Spinal cord (tissue), 10 donors: ENCODE data around the gene DPP7. TPM values are rescaled to one million over a fixed set of nuclear protein-coding genes. Genes with fewer than 3 reads are reported as not detected.

Experiments
- DNase-seq, 6 donors: peaks; one replicate each; pipeline versions ENCODE4 v3.0.0 to v3.0.0-alpha.2; 2013 to 2015; ENCODE audit warnings: low spot score in 6 of 6, low read depth in 4 of 6
- H3K27ac ChIP-seq: one replicate; pipeline ENCODE4 v1.5.1; 2013; ENCODE audit warnings: low read depth, low read length, control low read depth
- H3K27me3 ChIP-seq: one replicate; pipeline ENCODE4 v1.6.1; 2013; ENCODE audit warnings: low read length; ENCODE audit not compliant: control insufficient read depth, insufficient read depth
- H3K36me3 ChIP-seq: one replicate; pipeline ENCODE4 v1.6.1; 2013; ENCODE audit warnings: low read length; ENCODE audit not compliant: control insufficient read depth, insufficient read depth
- H3K4me1 ChIP-seq: one replicate; pipeline ENCODE4 v1.6.1; 2013; ENCODE audit warnings: low read length; ENCODE audit not compliant: control insufficient read depth, insufficient read depth
- H3K4me3 ChIP-seq: one replicate; pipeline ENCODE4 v1.5.1; 2013; ENCODE audit warnings: low read depth, low read length, control low read depth
- H3K9me3 ChIP-seq: one replicate; pipeline ENCODE4 v1.6.1; 2013; ENCODE audit warnings: low read length; ENCODE audit not compliant: control insufficient read depth, insufficient read depth
- WGBS: methylation state at CpG from one replicate; pipeline ENCODE4 v1.1.5; 2013; ENCODE audit warnings: missing lambda C conversion rate; ENCODE audit not compliant: insufficient coverage; 5-methylcytosine and 5-hydroxymethylcytosine counted together
- polyA plus RNA-seq, 2 donors: library from polyadenylated mRNA; unstranded; fragments of 120-200 nt; gene quantifications; one replicate each; pipeline ENCODE4 v1.2.1, GENCODE V29; 2013; ENCODE audit not compliant: insufficient read length in 2 of 2
- total RNA-seq, 2 donors: library from RNA; depleted of rRNA in 1 of 2; stranded (reverse); fragments of 120-200 nt in 1 of 2; fragments of >200 nt in 1 of 2; gene quantifications; one replicate each; pipeline versions ENCODE4 v1.2.3 to v1.2.4, GENCODE V29; 2013 to 2014
- donor health status: healthy.

DPP7 gene
- total and polyA plus RNA-seq, 4 donors: 29.8 to 144 (median 114) TPM

DNA sequence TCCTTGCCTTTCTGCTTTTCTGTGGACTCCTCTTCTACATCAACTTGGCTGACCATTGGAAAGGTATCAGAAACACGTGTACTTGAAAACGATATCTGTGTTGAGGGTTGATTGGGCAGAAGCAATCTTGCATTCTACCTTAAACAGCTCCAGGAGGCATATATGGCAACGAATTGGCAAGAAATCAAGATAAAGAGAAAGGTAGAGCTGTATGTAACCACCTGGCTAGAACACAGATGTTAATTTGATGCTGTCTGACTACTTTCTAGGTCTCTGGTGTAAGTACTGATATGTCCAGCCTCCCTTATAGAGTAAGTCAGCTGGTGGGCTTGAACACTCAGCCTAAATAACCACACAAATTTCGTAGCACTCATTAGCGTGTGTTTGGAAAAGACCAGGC is 26.4 kb downstream of the DPP7 start:
- no peaks in the 10 kb centered on the region for H3K9me3 ChIP-seq
- DNase-seq: no peak
- no peak overlapping the region for H3K27ac ChIP-seq
- no CpG with 5 or more reads among the region's 5 CpGs for WGBS
- peaks cover 34% of the 10 kb centered on the region for H3K36me3 ChIP-seq
- peaks cover 2% of the 10 kb centered on the region for H3K27me3 ChIP-seq
- H3K4me1 ChIP-seq: peaks cover 24% of the 10 kb centered on the region
- H3K4me3 ChIP-seq: no peak overlapping the region

DNA sequence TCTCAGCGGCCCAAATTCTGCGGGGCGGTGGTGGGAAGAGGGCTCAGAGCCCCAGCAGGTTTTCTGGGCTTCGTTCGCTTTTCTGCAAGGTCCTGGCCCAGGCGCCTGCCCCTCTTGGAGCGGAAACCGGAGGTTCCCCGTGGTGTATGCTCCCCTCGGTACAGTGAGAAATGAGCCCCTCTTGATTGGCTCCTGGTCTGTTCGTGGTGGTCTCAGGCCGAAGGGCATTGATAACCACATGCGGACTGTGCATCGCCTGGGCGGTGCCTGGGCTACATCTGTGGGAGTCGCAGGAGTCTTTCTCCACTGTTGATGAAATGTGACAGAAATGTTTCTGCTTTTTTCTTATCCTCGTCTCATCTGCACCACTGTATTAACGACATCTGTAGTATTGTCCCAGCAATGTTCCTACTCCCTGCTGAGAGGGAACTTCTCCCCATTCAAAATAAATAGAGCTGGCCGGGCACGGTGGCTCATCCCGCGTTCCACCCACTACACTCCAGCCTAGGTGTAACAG is 27.1 kb downstream of the DPP7 start:
- H3K4me1 ChIP-seq: peaks cover 24% of the 10 kb centered on the region
- peak overlapping the region; percentile 80 for H3K4me3 ChIP-seq
- WGBS: 6% methylated on average over 20 of the region's 22 CpGs
- peaks cover 38% of the 10 kb centered on the region for H3K36me3 ChIP-seq
- peak in 1 of 6 donors; percentile 10 for DNase-seq
- H3K27ac ChIP-seq: peak overlapping the region; percentile 89
- H3K27me3 ChIP-seq: peaks cover 7% of the 10 kb centered on the region
- H3K9me3 ChIP-seq: no peaks in the 10 kb centered on the region

DNA sequence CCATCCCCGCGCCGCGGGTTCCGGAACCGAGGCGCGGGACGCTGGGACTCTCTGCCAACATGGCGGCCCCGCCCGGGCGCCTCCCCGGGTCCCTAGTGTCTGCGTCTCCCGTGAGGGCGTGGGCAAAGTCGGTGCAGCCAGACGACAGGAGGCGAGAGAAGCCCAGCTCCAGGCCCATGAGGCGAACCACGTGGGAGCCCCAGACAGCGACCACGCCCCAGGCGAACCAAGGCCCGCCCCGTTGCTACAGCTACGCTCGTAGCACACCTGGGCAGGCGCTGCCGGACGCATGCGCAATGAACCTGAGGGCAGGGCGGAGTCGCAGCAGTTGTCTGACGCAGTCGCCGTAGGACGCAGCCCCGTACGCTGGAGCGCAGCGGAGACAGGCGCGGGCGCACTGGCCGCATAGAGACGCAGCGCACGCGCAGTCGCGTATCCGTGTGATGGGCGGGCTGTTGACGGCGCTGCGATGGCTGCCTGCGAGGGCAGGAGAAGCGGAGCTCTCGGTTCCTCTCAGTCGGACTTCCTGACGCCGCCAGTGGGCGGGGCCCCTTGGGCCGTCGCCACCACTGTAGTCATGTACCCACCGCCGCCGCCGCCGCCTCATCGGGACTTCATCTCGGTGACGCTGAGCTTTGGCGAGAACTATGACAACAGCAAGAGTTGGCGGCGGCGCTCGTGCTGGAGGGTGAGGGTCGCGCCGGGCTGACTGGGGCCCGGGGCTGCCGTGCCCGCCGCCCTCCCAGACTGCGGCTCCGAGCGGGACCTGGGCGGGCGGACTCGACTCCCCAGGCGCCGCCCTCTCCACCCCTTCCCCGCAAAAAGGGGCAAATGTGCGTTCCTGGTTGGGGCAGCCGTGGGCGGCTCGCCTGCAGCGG is 27.8 kb downstream of the DPP7 start, which contains the start of gene MAN1B1:
Gene MAN1B1, plus strand, starts transcription at position 455 of the 878 bp plus-strand sequence. Its CDS starts 15 bp downstream, at position 470.
- H3K9me3 ChIP-seq: no peaks in the 10 kb centered on the region
- peak within 1 kb of the TSS; percentile 89 for H3K27ac ChIP-seq
- H3K4me3 ChIP-seq: peak within 1 kb of the TSS; percentile 80
- H3K27me3 ChIP-seq: peaks cover 12% of the 10 kb centered on the region
- H3K36me3 ChIP-seq: peaks cover 38% of the 10 kb centered on the region
- WGBS: under 1% methylated on average over 101 of the region's 101 CpGs
- peak; percentile 88 to 99 (median 94) for DNase-seq
- peaks cover 24% of the 10 kb centered on the region for H3K4me1 ChIP-seq

DNA sequence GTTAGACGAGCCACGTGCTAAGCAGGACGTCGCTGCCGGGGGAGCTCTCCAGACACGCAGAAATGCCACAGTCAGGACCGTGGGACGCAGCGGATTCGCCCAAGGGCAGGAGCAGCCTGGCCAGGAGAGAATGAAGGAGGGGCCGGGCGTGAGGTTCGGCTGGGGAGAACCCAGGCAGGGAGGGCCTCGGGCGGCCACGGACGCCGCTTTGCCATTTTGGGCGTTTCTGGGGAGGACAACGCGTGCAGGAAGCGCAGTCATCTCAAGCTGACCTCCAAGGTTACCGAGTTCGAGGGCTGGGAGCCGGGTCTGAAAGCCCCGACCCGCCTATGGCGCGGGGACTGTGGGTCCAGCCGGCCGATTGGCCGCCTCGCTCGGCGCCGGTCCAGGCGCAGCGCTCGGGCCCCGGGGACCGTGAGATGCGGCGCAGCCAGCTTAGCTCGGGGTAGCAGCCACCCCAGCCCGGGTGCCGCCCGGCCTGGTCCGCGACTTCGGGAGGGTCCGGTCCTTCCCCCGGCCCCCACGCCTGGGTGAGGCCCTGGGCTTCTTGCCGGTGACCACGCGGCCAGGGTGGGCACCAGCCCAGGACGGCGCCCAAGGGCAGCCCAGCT is 28.5 kb downstream of the DPP7 start:
- peaks cover 15% of the 10 kb centered on the region for H3K27me3 ChIP-seq
- H3K4me3 ChIP-seq: peak overlapping the region; percentile 80
- no peaks in the 10 kb centered on the region for H3K9me3 ChIP-seq
- WGBS: 2% methylated on average over 57 of the region's 58 CpGs
- H3K27ac ChIP-seq: peak overlapping the region; percentile 89
- peaks cover 32% of the 10 kb centered on the region for H3K36me3 ChIP-seq
- peak in 2 of 6 donors; percentile 23 to 33 for DNase-seq
- H3K4me1 ChIP-seq: peaks cover 24% of the 10 kb centered on the region

DNA sequence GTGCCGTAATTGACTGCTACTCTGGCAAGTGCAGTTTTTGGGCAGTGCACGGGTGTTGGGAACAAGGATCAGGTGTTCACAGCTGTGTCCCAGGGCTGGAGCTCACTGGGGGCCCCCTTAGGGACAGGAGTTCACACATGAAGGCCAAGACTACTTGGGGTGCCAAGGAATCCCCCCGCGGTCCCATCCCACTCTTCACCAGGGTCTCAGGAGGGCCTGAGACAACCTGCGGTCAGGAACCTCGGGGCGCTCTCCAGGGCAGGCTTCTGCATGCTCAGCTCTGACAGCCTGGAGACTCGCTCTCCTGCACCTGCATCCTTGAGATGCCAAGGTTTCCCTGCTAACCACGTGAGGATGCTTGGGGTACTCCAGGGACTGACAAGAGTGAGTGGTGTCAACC is 30.0 kb downstream of the DPP7 start:
- Histone ChIP-seq H3K4me3 (no peak overlapping the region), H3K4me1 (peaks cover 21% of the 10 kb centered on the region), H3K27ac (no peak overlapping the region), H3K27me3 (peaks cover 30% of the 10 kb centered on the region), H3K9me3 (no peaks in the 10 kb centered on the region), H3K36me3 (peaks cover 28% of the 10 kb centered on the region)
- WGBS: 97% methylated on average over 6 of the region's 9 CpGs
- no peak for DNase-seq

DNA sequence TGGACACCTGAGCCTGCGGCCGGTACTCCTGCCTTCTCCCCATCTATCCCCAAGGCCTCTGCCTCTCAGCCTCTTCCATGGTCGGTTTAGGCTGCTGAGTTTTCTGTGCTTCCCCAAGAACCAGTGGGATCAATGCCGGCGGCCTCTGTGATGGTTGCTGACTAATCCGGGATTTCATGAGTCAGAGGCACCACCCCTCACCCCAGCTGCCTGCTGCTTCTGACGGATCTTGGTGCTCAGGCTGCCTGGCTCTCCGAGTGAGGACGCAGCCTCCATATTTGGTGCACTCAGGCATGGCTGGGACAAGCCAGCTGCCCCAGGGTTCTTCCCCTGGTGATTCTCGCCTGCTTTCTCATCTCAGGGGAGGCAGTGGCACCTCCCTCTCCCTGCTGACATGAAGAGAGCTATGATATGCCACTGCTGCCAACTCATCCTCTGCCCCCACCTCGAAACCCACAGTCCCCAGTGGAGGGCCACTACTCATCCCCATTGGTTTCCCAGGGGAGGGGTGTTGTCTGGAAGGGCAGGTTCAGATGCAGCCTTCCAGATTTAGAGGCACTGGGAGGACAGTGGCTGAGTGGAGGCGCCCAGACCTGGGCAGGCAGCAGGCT is 31.0 kb downstream of the DPP7 start:
- H3K9me3 ChIP-seq: no peaks in the 10 kb centered on the region
- H3K27ac ChIP-seq: no peak overlapping the region
- peaks cover 27% of the 10 kb centered on the region for H3K36me3 ChIP-seq
- H3K27me3 ChIP-seq: peaks cover 40% of the 10 kb centered on the region
- no peak overlapping the region for H3K4me3 ChIP-seq
- 63% methylated on average over 9 of the region's 12 CpGs for WGBS
- DNase-seq: no peak
- H3K4me1 ChIP-seq: peaks cover 24% of the 10 kb centered on the region

DNA sequence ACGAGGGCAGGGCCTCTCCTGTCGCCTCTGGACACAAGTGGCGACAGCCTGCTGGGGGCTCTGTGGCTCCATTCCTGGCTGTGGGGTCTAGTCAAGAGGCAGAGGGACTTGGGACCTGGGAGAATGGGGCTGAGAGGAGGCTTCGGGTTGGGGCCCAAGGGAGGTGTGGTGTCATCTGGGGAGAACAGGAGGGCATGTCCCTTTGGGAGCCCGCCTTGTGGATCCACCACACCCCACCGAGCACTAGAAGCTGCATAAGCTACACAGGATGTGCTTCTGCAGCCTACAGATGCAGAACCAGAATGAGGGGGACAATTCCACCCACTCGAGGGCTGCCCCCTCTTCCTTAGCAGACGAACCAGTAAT is 31.6 kb downstream of the DPP7 start:
- Histone ChIP-seq H3K27ac (no peak overlapping the region), H3K36me3 (peaks cover 27% of the 10 kb centered on the region), H3K27me3 (peaks cover 46% of the 10 kb centered on the region), H3K4me3 (no peak overlapping the region), H3K9me3 (no peaks in the 10 kb centered on the region), H3K4me1 (peaks cover 30% of the 10 kb centered on the region)
- no peak for DNase-seq
- WGBS: 70% methylated on average over 7 of the region's 8 CpGs

DNA sequence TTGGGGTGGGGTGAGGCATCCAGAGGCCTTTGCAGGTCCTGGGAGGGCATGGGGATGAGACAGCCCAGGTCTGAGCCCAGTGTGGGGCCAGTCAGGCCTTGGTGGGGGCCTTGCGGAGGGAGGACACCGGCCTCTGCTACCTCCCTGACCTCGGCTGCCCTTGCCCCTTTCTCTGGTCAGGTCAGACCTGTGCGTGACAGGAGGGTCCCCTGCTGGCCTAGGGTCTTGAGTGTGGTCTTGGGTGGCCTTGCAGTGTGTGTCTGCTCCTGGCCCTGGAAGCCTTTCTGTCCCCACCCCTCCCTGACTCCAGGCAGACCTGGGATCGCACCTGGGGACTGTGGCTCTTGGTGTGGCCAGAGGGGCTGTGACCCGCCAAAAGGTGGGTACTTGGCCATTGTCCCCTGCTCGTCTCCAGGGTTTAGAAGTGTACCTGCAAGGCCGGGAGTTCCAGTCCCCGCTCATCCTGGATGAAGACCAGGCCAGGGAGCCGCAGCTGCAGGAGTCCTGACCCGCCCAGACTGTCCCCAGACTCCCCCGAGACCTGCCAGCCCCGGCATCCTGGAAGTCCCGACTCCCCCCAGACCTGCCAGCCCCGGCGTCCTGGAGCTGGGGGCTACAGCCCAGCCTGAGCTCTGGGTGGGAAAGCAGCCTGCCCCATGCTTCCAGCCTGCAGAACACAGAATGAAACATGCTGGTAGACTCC is 32.2 kb downstream of the DPP7 start:
- H3K4me1 ChIP-seq: peaks cover 28% of the 10 kb centered on the region
- WGBS: 86% methylated on average over 13 of the region's 16 CpGs
- H3K9me3 ChIP-seq: no peaks in the 10 kb centered on the region
- H3K27ac ChIP-seq: no peak overlapping the region
- DNase-seq: no peak
- H3K27me3 ChIP-seq: peaks cover 50% of the 10 kb centered on the region
- H3K4me3 ChIP-seq: no peak overlapping the region
- H3K36me3 ChIP-seq: peaks cover 27% of the 10 kb centered on the region
